SH-SY5Y (cell line): ENCODE results near the gene ZNF334.

ENCODE experiments used
- GATA2 ChIP-seq: IDR thresholded peaks from 2 replicates; pipeline ENCODE4 v1.6.1; 2011; ENCODE audit warnings: mild to moderate bottlenecking, low read depth, low read length
- GATA3 ChIP-seq: IDR thresholded peaks from 2 replicates; pipeline ENCODE4 v1.6.1; 2011; ENCODE audit warnings: low read depth, mild to moderate bottlenecking, low read length, moderate library complexity

Gene ZNF334

DNA sequence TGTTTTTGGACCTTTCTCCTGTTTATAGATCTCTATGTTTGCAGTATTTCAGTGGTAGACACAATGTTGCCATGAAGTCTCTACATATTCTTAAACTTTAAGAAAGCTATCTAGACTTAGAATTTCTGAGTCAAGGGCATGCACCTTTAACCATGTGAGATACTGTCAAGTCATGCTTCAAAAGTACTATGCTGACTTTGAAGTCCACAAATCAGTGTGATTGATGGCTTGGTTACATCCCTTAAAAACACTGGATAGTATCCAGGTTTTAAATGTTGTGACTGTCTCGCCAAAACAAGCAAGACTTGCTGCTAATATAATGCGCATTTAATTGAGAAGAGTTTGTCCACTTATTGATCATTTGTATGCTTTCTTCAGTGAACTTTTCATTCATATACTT is 30.5 kb downstream of the ZNF334 start:
- TF ChIP-seq GATA3: no peak
- TF ChIP-seq GATA2: no peak

DNA sequence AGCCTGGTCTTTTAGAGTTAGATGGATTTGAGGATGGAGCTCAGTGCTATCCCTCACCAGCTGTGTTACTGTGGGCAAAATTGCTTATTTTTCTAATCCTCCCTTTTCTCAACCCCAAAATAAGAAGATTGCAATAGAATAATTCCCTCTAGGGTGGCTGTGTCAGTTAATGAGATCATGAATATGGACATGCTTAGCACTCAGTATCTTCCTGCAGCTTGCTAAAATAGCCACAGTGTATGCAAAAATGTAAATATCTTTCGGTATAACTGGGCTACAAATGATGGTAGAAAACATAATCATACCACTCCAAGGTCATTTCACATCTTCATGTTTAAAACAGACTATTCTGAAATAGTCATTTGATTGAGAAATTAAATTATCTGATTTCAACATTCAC is 35.7 kb downstream of the ZNF334 start:
- TF ChIP-seq GATA3 (no peak), GATA2 (no peak)

DNA sequence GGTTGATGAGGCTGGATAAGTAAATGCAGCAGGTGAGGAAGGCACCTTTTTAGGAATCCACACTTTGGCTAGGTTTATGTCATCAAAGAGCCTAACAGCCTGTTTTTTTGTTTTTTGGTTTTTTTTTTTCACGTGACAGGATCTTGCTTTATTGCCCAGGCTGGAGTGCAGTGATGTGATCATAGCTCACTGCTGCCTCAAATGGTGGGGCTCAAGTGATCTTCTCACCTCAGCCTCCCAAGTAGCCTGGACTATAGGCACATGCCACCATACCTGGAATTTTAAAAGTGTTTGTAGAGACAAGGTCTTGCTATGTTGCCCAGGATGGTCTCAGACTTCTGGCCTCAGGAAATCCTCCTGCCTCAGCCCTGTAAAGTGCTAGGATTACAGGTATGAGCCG is 36.1 kb downstream of the ZNF334 start:
- TF ChIP-seq GATA3 (no peak), GATA2 (no peak)

DNA sequence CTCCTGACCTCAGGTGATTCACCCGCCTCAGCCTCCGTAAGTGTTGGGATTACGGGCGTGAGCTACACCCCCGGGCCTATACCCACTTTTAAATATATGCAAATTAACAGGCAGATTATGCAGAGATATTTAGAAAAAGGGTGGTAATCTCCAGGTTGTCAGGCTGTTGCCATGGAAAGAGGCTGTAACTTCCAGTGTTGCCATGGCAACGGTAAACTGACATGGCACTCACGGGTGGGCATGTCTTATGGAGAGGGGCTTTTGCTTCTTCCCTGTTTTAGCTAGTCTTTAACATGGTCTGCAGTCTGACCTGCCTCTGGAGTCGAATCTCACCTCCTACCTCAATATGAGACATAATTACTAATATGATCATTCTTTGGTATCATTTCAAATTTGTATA is 44.9 kb downstream of the ZNF334 start:
- TF ChIP-seq GATA2: no peak
- TF ChIP-seq GATA3: no peak

DNA sequence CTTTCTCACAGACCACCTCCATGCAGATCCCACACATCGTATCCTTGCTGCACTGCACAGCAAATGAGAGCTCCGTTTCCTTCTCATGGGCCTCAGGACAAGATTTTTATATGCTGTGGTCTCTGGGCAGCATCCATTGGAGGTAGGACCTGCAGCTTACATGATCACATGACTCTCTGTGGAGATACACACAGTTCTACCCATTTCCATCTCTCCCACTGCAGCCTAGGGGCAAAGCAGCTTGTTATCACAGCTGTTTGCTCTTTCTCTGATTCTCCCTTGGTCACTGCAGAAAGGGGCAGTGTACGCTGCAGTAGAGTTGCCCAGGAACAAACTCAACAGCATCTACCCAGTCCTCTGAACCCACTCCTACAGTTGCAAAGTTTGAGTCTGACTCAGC is 48.9 kb downstream of the ZNF334 start:
- TF ChIP-seq GATA3 (no peak), GATA2 (no peak)

DNA sequence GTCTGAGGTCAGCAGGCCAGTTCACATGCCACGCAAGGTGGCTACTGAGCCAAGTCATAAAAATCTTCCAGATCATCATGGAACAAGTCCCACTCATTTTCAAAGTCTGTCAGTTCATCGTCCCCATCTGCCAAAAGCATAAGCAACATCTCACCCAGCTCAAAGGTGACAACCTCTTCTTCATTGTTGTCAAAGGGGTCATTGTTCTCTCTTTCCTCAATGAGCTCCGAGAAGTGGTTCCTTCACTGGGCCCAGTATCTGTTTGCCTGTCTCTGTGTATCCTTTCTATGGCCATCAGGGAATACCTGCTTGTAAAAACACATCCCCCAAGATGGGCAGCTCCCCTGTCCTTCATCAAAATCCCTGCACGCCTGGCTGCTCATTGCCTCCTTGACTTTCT is 49.5 kb downstream of the ZNF334 start:
- TF ChIP-seq GATA2 (no peak), GATA3 (no peak)

DNA sequence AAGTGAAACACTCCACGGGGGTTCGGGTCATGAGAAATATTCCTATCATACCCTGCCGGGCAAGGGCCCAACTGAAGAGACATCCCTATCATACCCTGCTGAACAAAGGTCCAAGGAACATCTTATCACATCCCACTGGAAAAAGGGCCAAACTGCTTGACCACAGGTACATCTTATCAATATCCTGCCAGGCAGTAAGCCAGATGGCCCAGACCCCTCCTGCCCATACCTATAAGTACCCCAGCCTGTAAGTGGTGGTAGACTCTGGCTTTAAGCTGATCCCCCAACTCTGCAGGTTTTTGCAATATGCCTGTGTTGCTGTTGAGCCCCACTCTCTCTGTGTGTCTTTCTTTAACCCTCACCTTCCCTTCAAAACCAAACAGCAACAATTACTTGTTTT is 51.6 kb downstream of the ZNF334 start:
- TF ChIP-seq GATA2 (no peak), GATA3 (no peak)

DNA sequence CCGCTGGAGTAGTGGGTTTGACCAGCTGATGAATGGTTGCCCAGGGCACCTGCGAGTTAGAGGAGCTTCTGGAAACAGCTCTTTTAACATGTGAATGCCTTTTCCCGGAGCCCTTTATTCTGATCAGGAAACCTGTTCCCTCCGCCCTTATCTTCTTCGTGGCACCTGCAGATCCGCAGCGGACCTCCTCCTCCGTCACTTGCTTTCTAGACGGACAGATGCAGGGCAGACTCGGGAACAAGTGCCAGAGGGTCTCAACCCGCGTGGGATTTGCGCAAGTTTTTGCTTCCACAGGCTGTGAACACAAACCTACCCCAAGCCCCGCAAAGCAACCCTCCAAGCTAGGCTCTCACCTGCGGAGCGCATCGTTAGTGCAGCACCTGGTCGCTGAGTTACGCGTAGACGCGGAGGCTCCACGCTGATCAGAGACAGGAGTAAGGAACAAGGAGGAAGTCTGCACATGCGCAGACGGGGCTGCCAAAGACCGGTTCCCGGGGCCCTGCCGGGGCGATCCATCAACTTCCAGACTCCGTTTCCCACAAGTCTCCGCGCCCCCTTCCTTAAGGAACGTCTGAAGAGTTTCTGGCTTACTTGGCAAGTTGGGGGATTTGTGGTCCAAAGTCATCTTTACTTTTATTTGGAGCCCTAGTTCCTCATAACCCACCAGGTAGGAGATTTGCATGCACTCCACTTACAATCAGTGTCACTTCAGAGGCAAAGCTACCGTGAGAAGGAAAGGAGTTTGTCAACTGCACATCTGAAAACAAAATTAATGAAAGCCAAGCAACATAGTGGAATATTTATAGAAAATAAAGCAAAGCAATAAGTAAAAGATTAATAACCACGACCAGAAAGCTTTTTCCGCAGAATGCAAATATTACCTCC is 54.3 kb downstream of the ZNF334 start:
- TF ChIP-seq GATA2 (no peak), GATA3 (no peak)

DNA sequence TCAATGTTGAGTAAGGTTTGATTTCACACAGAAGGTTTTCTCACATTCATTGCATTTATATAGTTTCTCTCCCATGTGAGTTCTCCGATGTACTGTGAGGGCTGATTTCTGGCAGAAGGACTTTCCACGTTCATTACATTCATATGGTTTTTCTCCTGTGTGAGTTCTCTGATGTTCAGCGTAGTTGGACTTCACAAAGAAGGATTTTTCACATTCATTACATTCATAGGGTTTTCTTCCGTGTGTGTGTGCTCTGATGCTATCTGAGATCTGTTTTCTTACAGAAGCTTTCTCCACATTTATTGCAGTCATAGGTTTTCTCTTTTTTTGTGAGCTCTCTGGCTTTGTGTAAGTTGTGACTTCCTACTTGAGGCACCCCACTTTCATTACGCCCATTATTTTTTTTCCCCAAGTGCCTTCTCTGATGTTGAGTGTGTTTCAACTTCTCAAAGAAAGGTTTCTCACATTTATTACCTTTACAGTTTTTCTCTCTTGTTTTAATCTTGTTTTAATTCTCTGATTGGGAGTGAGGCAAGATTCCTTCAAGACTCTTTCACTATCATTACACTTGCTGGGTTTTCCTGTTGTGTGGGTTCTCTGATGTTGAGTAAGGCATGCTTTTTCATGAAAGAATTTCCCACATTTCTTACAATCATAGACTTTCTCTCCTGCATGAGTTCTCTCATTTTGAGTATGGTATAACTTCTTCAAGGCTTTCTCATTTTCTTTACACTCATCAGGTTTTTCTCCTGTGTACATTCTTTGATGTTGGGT is 56.9 kb downstream of the ZNF334 start:
- no peak for TF ChIP-seq GATA3
- no peak for TF ChIP-seq GATA2

DNA sequence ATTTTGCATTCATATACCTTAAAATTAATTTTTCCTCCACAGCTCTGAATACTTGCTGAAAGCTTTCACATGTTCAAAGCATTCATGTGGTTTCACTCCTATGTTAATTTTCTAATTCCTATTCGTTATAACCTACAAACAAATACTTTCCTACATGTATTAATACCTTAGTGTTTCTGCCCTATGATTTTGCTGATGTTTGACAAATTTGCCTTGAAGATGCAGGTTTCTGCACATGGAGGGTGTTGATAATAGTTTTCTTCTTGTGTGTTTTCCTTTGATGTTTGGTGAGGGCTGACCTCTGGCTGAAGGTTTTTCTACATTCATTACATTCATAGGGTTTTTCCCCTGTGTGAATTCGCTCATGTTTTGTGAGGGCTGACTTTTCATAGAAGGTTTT is 57.6 kb downstream of the ZNF334 start:
- TF ChIP-seq GATA3: no peak
- TF ChIP-seq GATA2: no peak
